Activated CD4-positive, CD25-positive, alpha-beta regulatory T cell treated with anti-CD3 and anti-CD28 coated beads, Interleukin-2, amount 50 U/mL, for 16 hours (primary cell): Measurements from ENCODE around the gene DNAJC27.

Experiments used
- DNase-seq: peaks from one replicate; pipeline ENCODE4 v3.0.0-alpha.2; 2020; ENCODE audit warnings: low read depth, low spot score

DNAJC27 gene

GRCh38 chr2:24970483-24971285 lies 1.1 kb downstream of the DNAJC27 start:
- DNase-seq, result no peak

- DNase-seq, result no peak
Observed at GRCh38 chr2:24969784-24970183, 2.0 kb downstream of the DNAJC27 start.

GRCh38 chr2:24961903-24962302 lies 9.9 kb downstream of the DNAJC27 start:
- DNase-seq, result no peak

GRCh38 chr2:24959761-24960160 lies 12.0 kb downstream of the DNAJC27 start:
- no peak for DNase-seq

GRCh38 chr2:24958411-24958935 lies 13.3 kb downstream of the DNAJC27 start:
- DNase-seq, result no peak

- DNase-seq, result no peak
Observed at GRCh38 chr2:24957976-24958375, 13.8 kb downstream of the DNAJC27 start.

- no peak for DNase-seq
Observed at GRCh38 chr2:24957221-24957620, 14.5 kb downstream of the DNAJC27 start.

GRCh38 chr2:24955921-24956320 lies 15.8 kb downstream of the DNAJC27 start:
- no peak for DNase-seq

- DNase-seq, result no peak
Observed at GRCh38 chr2:24955232-24955631, 16.5 kb downstream of the DNAJC27 start.

- no peak for DNase-seq
Observed at GRCh38 chr2:24950102-24950501, 21.7 kb downstream of the DNAJC27 start.

- DNase-seq, result no peak
Observed at GRCh38 chr2:24948506-24948905, 23.2 kb downstream of the DNAJC27 start.

- no peak for DNase-seq
Observed at GRCh38 chr2:24947561-24948157, 24.1 kb downstream of the DNAJC27 start.

- no peak for DNase-seq
Observed at GRCh38 chr2:24945907-24946306, 25.8 kb downstream of the DNAJC27 start.

GRCh38 chr2:24943427-24944053 lies 28.2 kb downstream of the DNAJC27 start:
- DNase-seq, result no peak

GRCh38 chr2:24939353-24939752 lies 32.4 kb downstream of the DNAJC27 start:
- no peak for DNase-seq

GRCh38 chr2:24937236-24937635 lies 34.5 kb downstream of the DNAJC27 start:
- DNase-seq, result no peak

GRCh38 chr2:24935145-24935544 lies 36.6 kb downstream of the DNAJC27 start:
- DNase-seq, result no peak

- DNase-seq, result no peak
Observed at GRCh38 chr2:24932715-24933114, 39.0 kb downstream of the DNAJC27 start.

- no peak for DNase-seq
Observed at GRCh38 chr2:24930768-24931167, 41.0 kb downstream of the DNAJC27 start.

- no peak for DNase-seq
Observed at GRCh38 chr2:24929230-24929629, 42.5 kb downstream of the DNAJC27 start.

GRCh38 chr2:24928036-24928435 lies 43.7 kb downstream of the DNAJC27 start:
- no peak for DNase-seq

GRCh38 chr2:24926602-24927252 lies 45.0 kb downstream of the DNAJC27 start:
- DNase-seq, result no peak
